GM12891 (cell line): Measurements from ENCODE around the gene FIBIN.

Experiments
- PAX5 ChIP-seq: IDR thresholded peaks from 2 replicates; pipeline ENCODE4 v1.6.1; 2011; ENCODE audit warnings: low read length, moderate library complexity, mild to moderate bottlenecking; ENCODE audit not compliant: insufficient read depth, severe bottlenecking
- POLR2A ChIP-seq: IDR thresholded peaks from 2 replicates; pipeline ENCODE4 v1.6.1; 2011; ENCODE audit warnings: low read depth, low read length, control low read depth
- POLR2AphosphoS5 ChIP-seq: IDR thresholded peaks from 2 replicates; pipeline ENCODE4 v1.6.1; 2011; ENCODE audit warnings: low read depth, low read length, control low read depth
- SPI1 ChIP-seq: IDR thresholded peaks from 2 replicates; pipeline ENCODE4 v1.6.1; 2011; ENCODE audit warnings: low read depth, low read length, control low read depth
- TAF1 ChIP-seq: IDR thresholded peaks from 2 replicates; pipeline ENCODE4 v1.6.1; 2011; ENCODE audit warnings: low read depth, low read length, control low read depth

- TF ChIP-seq POLR2A: no peak
- no peak for TF ChIP-seq SPI1
- TF ChIP-seq TAF1: no peak
- no peak for TF ChIP-seq POLR2AphosphoS5
- TF ChIP-seq PAX5: no peak
These were observed 8.5 kb downstream of the FIBIN start for GRCh38 chr11:27002431-27002830.
